GM12873 (cell line): Measurements from ENCODE around the gene USP22.
A peak's percentile ranks its signal among the peaks of the same experiment; 100 is the strongest.

ENCODE experiments used
- CTCF ChIP-seq: IDR thresholded peaks from 2 replicates; pipeline ENCODE4 v1.5.1; 2012; ENCODE audit warnings: low read depth, mild to moderate bottlenecking, moderate library complexity, low read length, control low read depth; ENCODE audit not compliant: insufficient read depth; ENCODE audit errors: missing control alignments

Gene USP22

GRCh38 chr17:21061971-21062526, 19.2 kb upstream of the USP22 start:
- TF ChIP-seq CTCF = peak; percentile 48

- TF ChIP-seq CTCF = no peak
Measured at GRCh38 chr17:21061158-21061835, 18.5 kb upstream of the USP22 start.

GRCh38 chr17:21059761-21060160, 16.9 kb upstream of the USP22 start:
- TF ChIP-seq CTCF = no peak

GRCh38 chr17:21058098-21058893, 15.5 kb upstream of the USP22 start:
- no peak for TF ChIP-seq CTCF

- no peak for TF ChIP-seq CTCF
Measured at GRCh38 chr17:21049457-21049856, 6.6 kb upstream of the USP22 start.

- no peak for TF ChIP-seq CTCF
Measured at GRCh38 chr17:21046216-21046615, 3.4 kb upstream of the USP22 start.

GRCh38 chr17:21044971-21045370, 2.2 kb upstream of the USP22 start:
- no peak for TF ChIP-seq CTCF
